GM10266 (cell line): Measurements from ENCODE around the gene MOB1A.
A peak's percentile ranks its signal among the peaks of the same experiment; 100 is the strongest.
"Not testable (repeated sequence)": the region's sequence is repeated elsewhere in the genome, so short reads cannot be mapped to it uniquely, and the experiment has no call there.

Experiments
- DNase-seq: peaks from one replicate; pipeline ENCODE4 v3.0.0; 2012; ENCODE audit errors: extremely low spot score
- TF ChIP-seq, protein P1 (sequence below): IDR thresholded peaks from 2 replicates; pipeline ENCODE4 v1.5.1; 2012; ENCODE audit warnings: mild to moderate bottlenecking, low read depth; ENCODE audit not compliant: control insufficient read depth, insufficient read depth; ENCODE audit errors: missing control alignments

Gene MOB1A

GRCh38 chr2:74221604-74222299 is 43.1 kb upstream of the MOB1A start:
- TF ChIP-seq, protein P1, sequence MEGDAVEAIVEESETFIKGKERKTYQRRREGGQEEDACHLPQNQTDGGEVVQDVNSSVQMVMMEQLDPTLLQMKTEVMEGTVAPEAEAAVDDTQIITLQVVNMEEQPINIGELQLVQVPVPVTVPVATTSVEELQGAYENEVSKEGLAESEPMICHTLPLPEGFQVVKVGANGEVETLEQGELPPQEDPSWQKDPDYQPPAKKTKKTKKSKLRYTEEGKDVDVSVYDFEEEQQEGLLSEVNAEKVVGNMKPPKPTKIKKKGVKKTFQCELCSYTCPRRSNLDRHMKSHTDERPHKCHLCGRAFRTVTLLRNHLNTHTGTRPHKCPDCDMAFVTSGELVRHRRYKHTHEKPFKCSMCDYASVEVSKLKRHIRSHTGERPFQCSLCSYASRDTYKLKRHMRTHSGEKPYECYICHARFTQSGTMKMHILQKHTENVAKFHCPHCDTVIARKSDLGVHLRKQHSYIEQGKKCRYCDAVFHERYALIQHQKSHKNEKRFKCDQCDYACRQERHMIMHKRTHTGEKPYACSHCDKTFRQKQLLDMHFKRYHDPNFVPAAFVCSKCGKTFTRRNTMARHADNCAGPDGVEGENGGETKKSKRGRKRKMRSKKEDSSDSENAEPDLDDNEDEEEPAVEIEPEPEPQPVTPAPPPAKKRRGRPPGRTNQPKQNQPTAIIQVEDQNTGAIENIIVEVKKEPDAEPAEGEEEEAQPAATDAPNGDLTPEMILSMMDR = no peak
- DNase-seq = no peak

GRCh38 chr2:74221091-74221490 is 42.4 kb upstream of the MOB1A start:
- DNase-seq = no peak
- TF ChIP-seq, protein P1 = no peak

GRCh38 chr2:74219846-74220486 is 41.3 kb upstream of the MOB1A start:
- TF ChIP-seq, protein P1 = no peak
- DNase-seq = no peak

GRCh38 chr2:74216642-74217041 is 38.0 kb upstream of the MOB1A start:
- TF ChIP-seq, protein P1 = no peak
- DNase-seq = no peak

GRCh38 chr2:74215771-74216170 is 37.1 kb upstream of the MOB1A start:
- not testable (repeated sequence) for DNase-seq

- TF ChIP-seq, protein P1 = no peak
- no peak for DNase-seq
These were observed 34.2 kb upstream of the MOB1A start for GRCh38 chr2:74212702-74213410.

DNA sequence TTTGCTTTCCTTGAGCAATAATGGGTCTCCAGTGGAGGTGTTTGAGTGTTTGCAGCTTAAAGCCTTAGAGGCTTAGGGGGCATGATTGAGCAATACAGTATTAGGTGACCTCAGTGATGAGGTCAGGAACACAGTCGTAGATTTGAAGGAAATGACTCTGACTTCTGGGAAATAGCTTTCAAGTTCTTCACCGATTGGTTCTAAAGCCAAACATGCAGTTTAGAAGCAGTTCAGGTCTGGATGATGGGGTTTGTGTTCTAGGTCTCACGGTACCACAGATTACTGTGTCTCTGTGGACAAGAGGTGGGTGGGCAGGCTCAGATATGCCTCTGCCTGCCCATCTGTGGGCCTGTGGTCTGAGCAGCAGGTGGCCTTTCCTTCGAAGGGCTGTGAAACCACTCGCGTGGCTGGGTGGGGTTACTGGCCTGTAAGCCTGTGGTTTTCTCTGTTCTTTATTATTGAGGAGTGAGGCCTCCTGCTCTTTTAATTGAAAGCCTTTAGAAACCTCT is 27.6 kb upstream of the MOB1A start:
- TF ChIP-seq, protein P1 = no peak

More for the DNA sequence above, 27.6 kb upstream of the MOB1A start:
- DNase-seq = peak; percentile 57
